ENCODE measurements around the gene LAMA1. TPM values are rescaled to one million over a fixed set of nuclear protein-coding genes. Genes with fewer than 3 reads are reported as not detected.

Gene LAMA1
- polyA plus RNA-seq, 1 donor from 2014 or later = not detected

DNA sequence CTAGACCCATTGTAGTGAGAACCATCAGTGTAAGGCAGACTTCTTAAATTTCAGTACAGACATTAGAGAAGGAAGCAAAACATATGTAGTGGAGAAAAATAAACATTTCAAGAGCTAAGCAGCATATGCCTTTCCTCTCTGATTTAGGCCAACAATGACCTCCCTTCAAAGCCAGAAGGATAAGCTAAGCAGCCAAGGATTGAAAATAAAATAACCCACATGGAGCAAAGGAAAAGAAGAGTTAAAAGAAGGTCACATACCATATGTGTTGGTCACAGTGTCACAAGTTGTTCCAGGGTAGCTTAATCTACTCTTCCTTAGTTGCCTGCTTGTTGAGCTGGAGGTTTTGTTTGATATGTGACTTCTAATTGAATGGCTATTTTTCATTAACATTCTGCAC lies 15.6 kb upstream of the LAMA1 start:
- no peaks in the 10 kb centered on the region for H3K27me3 Mint-ChIP-seq
- H3K9me3 Mint-ChIP-seq = peaks cover 4 to 6% (median 6%) of the 10 kb centered on the region in 3 donors
- no peak overlapping the region for H3K4me3 Mint-ChIP-seq
- no peaks in the 10 kb centered on the region for H3K4me1 Mint-ChIP-seq
- no peak overlapping the region for H3K27ac Mint-ChIP-seq
- H3K36me3 Mint-ChIP-seq = no peaks in the 10 kb centered on the region

DNA sequence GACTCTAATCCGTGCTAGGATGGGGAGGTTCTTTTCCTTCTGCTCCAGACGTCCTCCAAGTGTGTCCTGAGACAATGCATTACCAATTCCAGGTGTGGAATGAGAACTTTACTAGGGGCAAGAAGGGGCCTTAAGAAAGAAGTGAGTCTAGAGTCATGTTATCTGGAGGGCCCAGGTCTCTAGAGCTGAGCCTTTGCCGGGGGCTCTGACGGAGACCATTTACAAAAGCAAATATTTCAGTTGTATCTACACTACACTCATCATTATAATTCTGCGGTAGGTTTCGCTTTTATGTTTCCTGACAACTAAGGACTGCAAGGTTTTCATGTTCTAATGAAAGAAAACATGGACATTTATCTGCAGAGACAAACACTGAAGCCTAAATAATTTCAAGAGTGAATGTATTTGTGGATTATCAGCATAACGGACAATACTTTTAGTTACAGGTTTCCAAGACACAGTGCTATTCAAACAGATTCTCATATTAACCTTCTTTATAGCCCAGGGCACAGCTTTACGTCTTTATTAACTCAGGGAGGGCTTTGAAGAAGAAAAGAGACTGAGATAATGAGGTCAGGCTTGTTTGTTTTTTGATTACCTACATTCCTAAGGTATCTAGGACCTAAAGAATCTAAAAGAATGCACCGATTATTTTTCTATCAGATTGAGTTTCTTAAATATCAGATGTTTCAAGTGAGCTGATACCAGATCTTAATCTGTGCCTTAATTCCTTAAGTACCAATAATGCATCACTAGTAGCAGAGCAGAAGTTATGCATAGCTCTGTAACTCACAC lies 15.0 kb upstream of the LAMA1 start:
- Mint-ChIP-seq H3K9me3 (peaks cover 4 to 6% (median 6%) of the 10 kb centered on the region in 3 donors), H3K27ac (no peak overlapping the region), H3K4me1 (no peaks in the 10 kb centered on the region), H3K36me3 (no peaks in the 10 kb centered on the region), H3K27me3 (no peaks in the 10 kb centered on the region), H3K4me3 (no peak overlapping the region)

GRCh38 chr18:7122376-7122775 lies 4.8 kb upstream of the LAMA1 start:
- Mint-ChIP-seq H3K36me3 (peaks cover 3% of the 10 kb centered on the region), H3K9me3 (peaks cover 7 to 10% (median 7%) of the 10 kb centered on the region in 3 donors), H3K4me1 (no peaks in the 10 kb centered on the region), H3K27me3 (no peaks in the 10 kb centered on the region), H3K4me3 (no peak overlapping the region), H3K27ac (no peak overlapping the region)

GRCh38 chr18:7116792-7117389 lies 706 bp downstream of the LAMA1 start:
- Mint-ChIP-seq H3K4me3 (no peak overlapping the region), H3K36me3 (no peaks in the 10 kb centered on the region), H3K27me3 (peaks cover 20% of the 10 kb centered on the region), H3K4me1 (peaks cover 0 to 2% (median 2%) of the 10 kb centered on the region in 3 donors), H3K27ac (no peak overlapping the region), H3K9me3 (peaks cover 0 to 8% (median 0%) of the 10 kb centered on the region in 3 donors)

GRCh38 chr18:7116001-7116730 lies 1.4 kb downstream of the LAMA1 start:
- Mint-ChIP-seq H3K27me3 (peaks cover 20% of the 10 kb centered on the region), H3K27ac (no peak overlapping the region), H3K9me3 (peaks cover 0 to 8% (median 0%) of the 10 kb centered on the region in 3 donors), H3K36me3 (no peaks in the 10 kb centered on the region), H3K4me1 (peaks cover 0 to 2% (median 2%) of the 10 kb centered on the region in 3 donors), H3K4me3 (no peak overlapping the region)

GRCh38 chr18:7112936-7113335 lies 4.7 kb downstream of the LAMA1 start:
- Mint-ChIP-seq H3K27me3 (peaks cover 21% of the 10 kb centered on the region), H3K4me3 (no peak overlapping the region), H3K36me3 (no peaks in the 10 kb centered on the region), H3K4me1 (peaks cover 0 to 2% (median 2%) of the 10 kb centered on the region in 3 donors), H3K9me3 (peaks cover 4 to 10% (median 4%) of the 10 kb centered on the region in 3 donors), H3K27ac (no peak overlapping the region)

GRCh38 chr18:7111134-7111533 lies 6.5 kb downstream of the LAMA1 start:
- H3K27me3 Mint-ChIP-seq = peaks cover 14% of the 10 kb centered on the region
- no peak overlapping the region for H3K4me3 Mint-ChIP-seq
- no peaks in the 10 kb centered on the region for H3K36me3 Mint-ChIP-seq
- H3K9me3 Mint-ChIP-seq = peaks cover 4 to 6% (median 4%) of the 10 kb centered on the region in 3 donors
- H3K4me1 Mint-ChIP-seq = peaks cover 0 to 2% (median under 1%) of the 10 kb centered on the region in 3 donors
- no peak overlapping the region for H3K27ac Mint-ChIP-seq

DNA sequence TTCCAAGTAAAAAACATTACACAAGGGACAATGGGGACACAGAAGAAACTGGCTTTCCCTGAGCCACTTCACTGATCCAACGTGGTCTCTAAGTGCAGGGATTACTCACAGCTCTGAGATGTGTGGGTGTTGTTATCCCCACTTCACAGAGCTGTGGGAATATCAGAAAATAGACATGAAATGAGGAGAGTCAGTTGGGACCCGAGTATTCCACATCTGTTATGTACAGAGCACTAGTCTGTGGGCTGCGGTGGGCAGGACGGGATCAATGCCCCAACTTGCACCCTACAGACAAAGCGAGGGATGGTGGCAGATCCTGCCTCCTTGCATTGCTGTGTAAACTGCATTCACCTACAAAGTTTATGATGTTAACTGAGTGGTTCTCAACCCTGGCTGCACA lies 11.7 kb downstream of the LAMA1 start:
- H3K4me1 Mint-ChIP-seq = no peaks in the 10 kb centered on the region
- no peak overlapping the region for H3K4me3 Mint-ChIP-seq

GRCh38 chr18:7105268-7105667 lies 12.3 kb downstream of the LAMA1 start:
- Mint-ChIP-seq H3K27me3 (peaks cover 1% of the 10 kb centered on the region), H3K36me3 (peaks cover 2% of the 10 kb centered on the region), H3K27ac (no peak overlapping the region), H3K4me3 (no peak overlapping the region), H3K9me3 (peaks cover 9 to 11% (median 9%) of the 10 kb centered on the region in 3 donors), H3K4me1 (no peaks in the 10 kb centered on the region)

More for the DNA sequence above, 11.7 kb downstream of the LAMA1 start:
- H3K27me3 Mint-ChIP-seq = peaks cover 1% of the 10 kb centered on the region
- H3K9me3 Mint-ChIP-seq = peaks cover 8 to 11% (median 9%) of the 10 kb centered on the region in 3 donors
- no peak overlapping the region for H3K27ac Mint-ChIP-seq
- H3K36me3 Mint-ChIP-seq = peaks cover 2% of the 10 kb centered on the region

GRCh38 chr18:7104649-7105048 lies 12.9 kb downstream of the LAMA1 start:
- Mint-ChIP-seq H3K27ac (no peak overlapping the region), H3K4me1 (no peaks in the 10 kb centered on the region)

GRCh38 chr18:7102131-7102530 lies 15.5 kb downstream of the LAMA1 start:
- peaks cover 2% of the 10 kb centered on the region for H3K36me3 Mint-ChIP-seq
- peaks cover 5 to 8% (median 8%) of the 10 kb centered on the region in 3 donors for H3K9me3 Mint-ChIP-seq
- no peak overlapping the region for H3K4me3 Mint-ChIP-seq
- no peaks in the 10 kb centered on the region for H3K27me3 Mint-ChIP-seq
- H3K27ac Mint-ChIP-seq = no peak overlapping the region
- no peaks in the 10 kb centered on the region for H3K4me1 Mint-ChIP-seq

More at GRCh38 chr18:7104649-7105048, 12.9 kb downstream of the LAMA1 start:
- H3K36me3 Mint-ChIP-seq = peaks cover 2% of the 10 kb centered on the region
- H3K27me3 Mint-ChIP-seq = no peaks in the 10 kb centered on the region
- no peak overlapping the region for H3K4me3 Mint-ChIP-seq
- H3K9me3 Mint-ChIP-seq = peaks cover 9 to 11% (median 9%) of the 10 kb centered on the region in 3 donors

- Mint-ChIP-seq H3K9me3 (peaks cover 0 to 5% (median 4%) of the 10 kb centered on the region in 3 donors), H3K36me3 (peaks cover 3% of the 10 kb centered on the region), H3K27me3 (no peaks in the 10 kb centered on the region), H3K4me1 (no peaks in the 10 kb centered on the region), H3K27ac (no peak overlapping the region), H3K4me3 (no peak overlapping the region)
Measured at GRCh38 chr18:7096838-7097237, 20.8 kb downstream of the LAMA1 start.

DNA sequence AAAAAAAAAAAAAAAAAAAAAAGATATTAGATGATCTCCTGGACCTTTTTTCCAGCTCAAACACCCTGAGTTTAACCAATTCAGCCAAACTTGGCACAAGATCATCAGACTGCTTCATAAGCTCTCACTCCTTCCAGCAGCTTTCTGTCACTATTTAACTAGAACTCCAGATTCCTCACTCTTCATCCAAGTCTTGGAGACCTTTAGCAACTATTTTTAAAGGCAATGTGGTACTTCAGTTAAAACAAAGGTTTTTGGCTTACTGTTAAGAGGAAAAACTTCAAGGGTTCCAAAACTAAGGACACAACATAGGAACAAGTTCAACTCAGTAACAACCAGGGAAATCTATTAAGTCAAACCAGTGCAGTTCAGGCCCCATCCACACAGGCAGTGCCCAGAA lies 23.2 kb downstream of the LAMA1 start:
- no peak overlapping the region for H3K27ac Mint-ChIP-seq
- H3K4me1 Mint-ChIP-seq = no peaks in the 10 kb centered on the region
- H3K9me3 Mint-ChIP-seq = peaks cover 1 to 4% (median 2%) of the 10 kb centered on the region in 3 donors
- no peaks in the 10 kb centered on the region for H3K27me3 Mint-ChIP-seq
- peaks cover 3% of the 10 kb centered on the region for H3K36me3 Mint-ChIP-seq
- no peak overlapping the region for H3K4me3 Mint-ChIP-seq

DNA sequence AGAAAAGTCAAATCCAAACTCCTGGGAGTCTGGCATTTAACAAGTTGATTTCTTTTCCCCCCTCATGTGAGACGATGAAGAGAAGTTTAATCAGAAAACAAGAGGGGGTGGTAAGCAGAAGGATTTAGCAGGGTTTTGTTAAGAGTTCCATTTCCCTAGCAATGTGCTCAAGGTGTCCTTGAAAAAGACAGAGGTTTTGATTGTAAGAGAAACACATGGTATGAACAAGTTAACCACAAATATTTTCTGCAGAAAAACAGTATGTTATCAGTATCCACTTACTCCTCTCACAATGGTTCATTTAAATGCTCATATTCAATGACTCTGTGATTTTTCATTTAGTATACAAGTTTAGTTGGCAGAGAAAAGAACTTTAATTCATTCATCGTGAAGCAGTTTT lies 26.8 kb downstream of the LAMA1 start:
- H3K27me3 Mint-ChIP-seq = no peaks in the 10 kb centered on the region
- H3K4me3 Mint-ChIP-seq = no peak overlapping the region
- peaks cover 0 to 4% (median 2%) of the 10 kb centered on the region in 3 donors for H3K9me3 Mint-ChIP-seq
- peaks cover 3% of the 10 kb centered on the region for H3K36me3 Mint-ChIP-seq
- H3K4me1 Mint-ChIP-seq = no peaks in the 10 kb centered on the region
- no peak overlapping the region for H3K27ac Mint-ChIP-seq

- H3K4me3 Mint-ChIP-seq = no peak overlapping the region
- no peak overlapping the region for H3K27ac Mint-ChIP-seq
- no peaks in the 10 kb centered on the region for H3K27me3 Mint-ChIP-seq
- H3K4me1 Mint-ChIP-seq = no peaks in the 10 kb centered on the region
- peaks cover 0 to 4% (median 2%) of the 10 kb centered on the region in 3 donors for H3K9me3 Mint-ChIP-seq
- H3K36me3 Mint-ChIP-seq = peaks cover under 1% of the 10 kb centered on the region
Measured at GRCh38 chr18:7089369-7089768, 28.2 kb downstream of the LAMA1 start.

Data from IgD-negative memory B cell (primary cell).